ENCODE data around the gene SHB. TPM values are rescaled to one million over a fixed set of nuclear protein-coding genes. Genes with fewer than 3 reads are reported as not detected.

The SHB gene
- total RNA-seq, 6 experiments from 2014 or later: 12.0 to 43.1 (median 21.9) TPM

- Histone ChIP-seq H3K4me3 (no peak overlapping the region), H3K27ac (peak overlapping the region in 2 of 3 donors; percentile 11 to 86), H3K27me3 (no peaks in the 10 kb centered on the region), H3K9me3 (no peaks in the 10 kb centered on the region), H3K36me3 (no peaks in the 10 kb centered on the region), H3K4me1 (peaks cover 8 to 83% (median 43%) of the 10 kb centered on the region in 4 donors)
- peak; percentile 64 to 89 (median 89) for DNase-seq
- WGBS (ENCODE audit: insufficient coverage, low coverage, low lambda C conversion rate, missing lambda C conversion rate): 22% methylated on average over 6 of the region's 8 CpGs
- TF ChIP-seq CTCF (IDR thresholded peaks at IDR 0.05) (no peak), POLR2A (IDR thresholded peaks at IDR 0.05) (peak; percentile 69)
- intact Hi-C loops (cut with DNase I): no loop called here
- peak; percentile 61 to 80 (median 74) for ATAC-seq
These were observed 46.0 kb downstream of the SHB start for GRCh38 chr9:38022995-38023394.

- intact Hi-C loops (cut with DNase I): no loop called here
- WGBS (ENCODE audit: insufficient coverage, low coverage, low lambda C conversion rate, missing lambda C conversion rate): 90% methylated on average over 7 of the region's 17 CpGs
- H3K27ac ChIP-seq: peak overlapping the region in 2 of 3 donors; percentile 11 to 86
These were observed 46.7 kb downstream of the SHB start for GRCh38 chr9:38022203-38022895.

DNA sequence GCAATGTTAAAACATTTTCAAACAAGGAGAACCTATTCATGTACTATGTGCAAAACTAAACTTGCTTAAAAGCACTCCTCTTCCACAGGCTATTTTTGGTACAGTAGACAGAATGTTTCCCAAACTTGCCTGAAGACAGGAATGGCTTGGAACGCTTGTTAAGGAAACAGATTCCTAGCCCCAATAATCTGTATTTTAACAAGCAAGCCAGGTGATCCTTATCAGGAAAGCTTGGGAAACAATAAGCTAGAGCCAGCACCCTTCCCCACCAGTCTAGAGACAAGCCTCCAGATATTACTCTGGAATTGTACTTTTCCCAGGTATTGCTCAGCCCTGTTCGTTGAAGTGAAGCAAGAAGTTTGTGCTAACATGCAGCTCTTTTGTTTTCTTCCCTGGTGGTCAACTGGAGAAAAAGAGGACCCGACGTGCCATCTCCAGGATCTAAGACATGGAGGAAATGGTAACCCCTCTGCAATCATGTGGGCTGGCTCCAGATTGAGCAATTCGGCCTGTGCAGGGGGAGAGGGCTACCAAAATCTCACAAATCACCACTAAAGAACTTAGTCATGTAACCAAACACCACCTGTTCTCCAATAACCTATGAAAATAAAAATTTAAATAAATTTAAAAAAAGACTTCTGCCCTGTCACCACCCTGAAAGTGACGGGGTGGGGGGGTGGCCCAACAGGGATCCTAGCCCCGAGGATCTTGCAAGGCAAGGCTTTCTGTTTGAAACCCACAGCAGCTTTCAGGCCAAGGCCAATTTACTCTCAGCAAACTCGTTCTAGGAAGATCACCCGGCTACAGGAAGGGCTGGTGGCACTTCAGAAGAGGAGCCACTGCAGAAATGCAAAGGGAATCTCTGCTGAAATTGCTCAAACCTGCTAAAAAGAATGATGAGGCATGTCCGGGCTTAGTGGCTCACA is 48.6 kb downstream of the SHB start:
- no peak for TF ChIP-seq CTCF (IDR thresholded peaks at IDR 0.05)
- H3K4me1 ChIP-seq: peaks cover 8 to 79% (median 42%) of the 10 kb centered on the region in 4 donors
- peak overlapping the region in 1 of 3 donors; percentile 79 for H3K27ac ChIP-seq
- WGBS (ENCODE audit: insufficient coverage, low coverage, low lambda C conversion rate, missing lambda C conversion rate): 45% methylated on average over 10 of the region's 10 CpGs
- no peak overlapping the region for H3K4me3 ChIP-seq
- H3K36me3 ChIP-seq: peaks cover 0 to 3% (median 0%) of the 10 kb centered on the region in 4 donors
- no peaks in the 10 kb centered on the region for H3K27me3 ChIP-seq
- H3K9me3 ChIP-seq: no peaks in the 10 kb centered on the region
- ATAC-seq: no peak
- intact Hi-C loops (cut with DNase I): no loop called here
- DNase-seq: no peak

More at GRCh38 chr9:38022203-38022895, 46.7 kb downstream of the SHB start:
- DNase-seq (no peak), ATAC-seq (no peak)
- Histone ChIP-seq H3K4me3 (no peak overlapping the region), H3K27me3 (no peaks in the 10 kb centered on the region), H3K9me3 (no peaks in the 10 kb centered on the region), H3K36me3 (no peaks in the 10 kb centered on the region), H3K4me1 (peaks cover 8 to 87% (median 48%) of the 10 kb centered on the region in 4 donors)
- TF ChIP-seq POLR2A (IDR thresholded peaks at IDR 0.05) (no peak), CTCF (IDR thresholded peaks at IDR 0.05) (no peak)

GRCh38 chr9:38019731-38020130 is 49.3 kb downstream of the SHB start:
- no peak for DNase-seq
- no peak for ATAC-seq
- Histone ChIP-seq H3K27me3 (no peaks in the 10 kb centered on the region), H3K4me1 (peaks cover 8 to 72% (median 39%) of the 10 kb centered on the region in 4 donors), H3K27ac (peak overlapping the region in 1 of 3 donors; percentile 79), H3K4me3 (no peak overlapping the region), H3K9me3 (no peaks in the 10 kb centered on the region), H3K36me3 (peaks cover 0 to 5% (median 0%) of the 10 kb centered on the region in 4 donors)
- TF ChIP-seq POLR2A (IDR thresholded peaks at IDR 0.05) (no peak), CTCF (IDR thresholded peaks at IDR 0.05) (no peak)
- intact Hi-C loops (cut with DNase I): loop anchor here (10.0 kb wide), 3 partner anchors 45 to 95 kb away; partner anchors contain the start of gene SHB (in 2 of the 2)
- 77% methylated on average over 3 of the region's 3 CpGs for WGBS (ENCODE audit: insufficient coverage, low coverage, low lambda C conversion rate, missing lambda C conversion rate)
